Transverse colon (tissue), 4 donors: Measurements from ENCODE around the gene ABCF1. TPM values are rescaled to one million over a fixed set of nuclear protein-coding genes. Genes with fewer than 3 reads are reported as not detected.

Experiments used
- DNase-seq: peaks from one replicate; pipeline ENCODE4 v3.0.0-alpha.2; 2019
- H3K27ac ChIP-seq, 4 donors: fragments of 200-600 bp; sonication (generic); 2 replicates each; pipeline ENCODE4 v1.5.1; 2016 to 2018; ENCODE audit warnings: inconsistent platforms in 4 of 4
- H3K27me3 ChIP-seq: fragments of 200-600 bp; sonication (generic); 2 replicates; pipeline ENCODE4 v1.5.1; 2017; ENCODE audit warnings: inconsistent platforms
- H3K36me3 ChIP-seq, 4 donors: fragments of 200-600 bp; sonication (generic); 2 replicates each; pipeline ENCODE4 v1.5.1; 2017 to 2019; ENCODE audit warnings: inconsistent platforms in 4 of 4
- H3K4me1 ChIP-seq, 4 donors: fragments of 200-600 bp; sonication (generic); 2 replicates each; pipeline ENCODE4 v1.5.1; 2017 to 2020; ENCODE audit warnings: inconsistent platforms in 4 of 4
- H3K4me3 ChIP-seq, 4 donors: fragments of 200-600 bp; sonication (generic); 1 replicate in 1 of 4; 2 replicates in 3 of 4; pipeline versions ENCODE4 v1.5.1 to v1.6.1; 2017 to 2019; ENCODE audit warnings: inconsistent platforms in 4 of 4
- H3K9me3 ChIP-seq, 2 donors: fragments of 200-600 bp; sonication (generic); 2 replicates each; pipeline ENCODE4 v1.5.1; 2017 to 2019; ENCODE audit warnings: inconsistent platforms in 2 of 2
- CTCF ChIP-seq, 5 experiments: fragments of 200-600 bp in 3 of 5; fragments of 450-650 bp in 2 of 5; sonication (generic) in 3 of 5; IDR thresholded peaks; 1 replicate in 2 of 5; 2 replicates in 3 of 5; pipeline ENCODE4 v1.5.1; 2016 to 2017; ENCODE audit warnings: antibody characterized with exemption in 5 of 5, inconsistent platforms in 3 of 5, mild to moderate bottlenecking in 2 of 5, moderate library complexity in 1 of 5
- EP300 ChIP-seq: sonication (generic); formaldehyde crosslinking; IDR thresholded peaks from one replicate; pipeline ENCODE4 v1.6.1; 2017; ENCODE audit warnings: antibody characterized with exemption, low read depth
- POLR2A ChIP-seq: fragments of 450-650 bp; IDR thresholded peaks from one replicate; pipeline ENCODE4 v1.6.1; 2016; ENCODE audit warnings: antibody characterized with exemption, mild to moderate bottlenecking, moderate library complexity
- POLR2AphosphoS5 ChIP-seq, 3 donors: sonication (generic); formaldehyde crosslinking; IDR thresholded peaks; one replicate each; pipeline ENCODE4 v1.6.1; 2016; ENCODE audit warnings: antibody characterized with exemption in 3 of 3
- WGBS, 2 donors: methylation state at CpG; one replicate each; pipeline ENCODE4 v1.1.5; 2018; ENCODE audit warnings: low coverage in 1 of 2; 5-methylcytosine and 5-hydroxymethylcytosine counted together
- in situ Hi-C, 4 donors: fragments of 200-750 bp; cut with MboI; loops; one replicate each; pipeline versions ENCODE4 v1.15.0 to v1.15.1; 2017; ENCODE audit warnings: low sequenced_read_pairs in 3 of 4, low pct_ligation_motif_present in 1 of 4, low pct_unique_long_range_greater_than_20kb in 1 of 4
- intact Hi-C: fragments of 100-400 bp; cut with DNase I; formaldehyde crosslinking; loops from one replicate; pipeline ENCODE4 v1.15.1; 2023; ENCODE audit warnings: low total_unique reads
- total RNA-seq, 4 donors: library from RNA; depleted of rRNA; stranded (reverse); fragments of >200 nt; gene quantifications; one replicate each; pipeline ENCODE4 v1.1.0, GENCODE V29; 2016

ABCF1 gene
- total RNA-seq, 4 donors from 2014 or later: 33.0 to 52.0 (median 40.1) TPM

- Histone ChIP-seq H3K4me1 (peaks cover 13 to 54% (median 40%) of the 10 kb centered on the region in 4 donors), H3K4me3 (peak overlapping the region; percentile 15 to 71 (median 60)), H3K27me3 (no peaks in the 10 kb centered on the region), H3K9me3 (no peaks in the 10 kb centered on the region), H3K36me3 (peaks cover 0 to 13% (median 5%) of the 10 kb centered on the region in 4 donors), H3K27ac (peak overlapping the region; percentile 94 to 98 (median 96))
- intact Hi-C loops (no loop called here), in situ Hi-C loops (no loop called here)
- WGBS, 2 donors: 17 to 23% methylated on average over 4 to 8 of the region's 8 CpGs
- TF ChIP-seq POLR2AphosphoS5 (IDR thresholded peaks at IDR 0.05) (peak in 1 of 3 donors; percentile 66), EP300 (no peak), POLR2A (no peak), CTCF (IDR thresholded peaks at IDR 0.05) (no peak)
- DNase-seq: no peak
Observed at GRCh38 chr6:30614044-30614842, 43.0 kb downstream of the ABCF1 start.

GRCh38 chr6:30614843-30615218, 43.6 kb downstream of the ABCF1 start:
- intact Hi-C loops (loop anchor here (5.0 kb wide), 2 partner anchors 72 to 107 kb away; partner anchors contain the start of genes PPP1R18 and TUBB), in situ Hi-C loops (no loop called here)
- H3K36me3 ChIP-seq: peaks cover 0 to 12% (median 6%) of the 10 kb centered on the region in 4 donors
- 0% methylated on average over 6 of the region's 6 CpGs for WGBS, 2 donors
- peak overlapping the region; percentile 53 to 76 (median 68) for H3K4me3 ChIP-seq
- H3K27me3 ChIP-seq: no peaks in the 10 kb centered on the region
- no peaks in the 10 kb centered on the region for H3K9me3 ChIP-seq
- DNase-seq: peak; percentile 88
- TF ChIP-seq POLR2AphosphoS5 (IDR thresholded peaks at IDR 0.05): peak; percentile 79 to 96 (median 88)
- TF ChIP-seq POLR2A: peak; percentile 63
- TF ChIP-seq CTCF (IDR thresholded peaks at IDR 0.05): no peak
- peaks cover 14 to 58% (median 40%) of the 10 kb centered on the region in 4 donors for H3K4me1 ChIP-seq
- H3K27ac ChIP-seq: peak overlapping the region; percentile 94 to 98 (median 96)

- peaks cover 0 to 17% (median 8%) of the 10 kb centered on the region in 4 donors for H3K36me3 ChIP-seq
- in situ Hi-C loops (no loop called here), intact Hi-C loops (loop anchor here (5.0 kb wide), 2 partner anchors 72 to 107 kb away; partner anchors contain the start of genes PPP1R18 and TUBB)
- DNase-seq: peak; percentile 41
- H3K27ac ChIP-seq: peak overlapping the region; percentile 94 to 98 (median 96)
- no peaks in the 10 kb centered on the region for H3K27me3 ChIP-seq
- WGBS, 2 donors: 0 to 1% methylated on average over 10 of the region's 10 CpGs
- H3K4me3 ChIP-seq: peak overlapping the region; percentile 53 to 76 (median 68)
- TF ChIP-seq EP300 (no peak), POLR2AphosphoS5 (IDR thresholded peaks at IDR 0.05) (no peak), POLR2A (no peak), CTCF (IDR thresholded peaks at IDR 0.05) (no peak)
- no peaks in the 10 kb centered on the region for H3K9me3 ChIP-seq
- peaks cover 14 to 58% (median 40%) of the 10 kb centered on the region in 4 donors for H3K4me1 ChIP-seq
Observed at GRCh38 chr6:30615219-30615957, 44.1 kb downstream of the ABCF1 start.
